H1 (cell line): ENCODE measurements around the gene ELL2. TPM values are rescaled to one million over a fixed set of nuclear protein-coding genes. Genes with fewer than 3 reads are reported as not detected.

Source experiments
- CTCF ChIA-PET: fragments of 300-600 bp; sonication (Branson Sonifier 250); formaldehyde crosslinking; loops from one replicate; lab custom pipeline; 2021; ENCODE audit not compliant: partially characterized antibody; lab: Charles Lee
- POLR2A ChIA-PET: fragments of 300-600 bp; sonication (Branson Sonifier 250); formaldehyde crosslinking; loops from one replicate; lab custom pipeline; 2021; ENCODE audit warnings: inconsistent platforms; ENCODE audit not compliant: partially characterized antibody; lab: Charles Lee
- DNase-seq, 2 experiments: peaks; one replicate each; pipeline versions ENCODE4 v3.0.0 to v3.0.0-alpha.2; 2010 to 2022; ENCODE audit warnings: low spot score in 2 of 2, low read depth in 1 of 2, mixed read lengths in 1 of 2
- FAIRE-seq: peaks from 2 replicates; lab custom pipeline; 2011; peaks lifted over from hg19 to GRCh38; lab: Jason Lieb, UNC
- H2AFZ ChIP-seq: 2 replicates; pipeline ENCODE4 v1.8.1; 2012; ENCODE audit warnings: low read length, inconsistent platforms
- H2AK5ac ChIP-seq: 2 replicates; pipeline ENCODE4 v1.6.1; 2013; ENCODE audit warnings: low read depth, low read length
- H2BK120ac ChIP-seq: replicated peaks from 2 replicates; pipeline ENCODE3; 2013; ENCODE audit warnings: low read depth, low read length, inconsistent platforms
- H2BK12ac ChIP-seq: 2 replicates; pipeline ENCODE4 v1.6.1; 2013; ENCODE audit warnings: low read depth, low read length
- H2BK15ac ChIP-seq: 2 replicates; pipeline ENCODE4 v1.6.1; 2013; ENCODE audit warnings: low read length
- H2BK20ac ChIP-seq: 2 replicates; pipeline ENCODE4 v1.6.1; 2013; ENCODE audit warnings: low read length
- H2BK5ac ChIP-seq: 2 replicates; pipeline ENCODE4 v1.6.1; 2013; ENCODE audit warnings: low read depth, low read length
- H3K14ac ChIP-seq: 2 replicates; pipeline ENCODE4 v1.6.1; 2013; ENCODE audit warnings: inconsistent platforms; ENCODE audit not compliant: insufficient read length
- H3K18ac ChIP-seq: 2 replicates; pipeline ENCODE4 v1.6.1; 2013; ENCODE audit warnings: low read length; ENCODE audit errors: extremely low read depth
- H3K23ac ChIP-seq: 2 replicates; pipeline ENCODE4 v1.6.1; 2013; ENCODE audit warnings: inconsistent platforms; ENCODE audit not compliant: insufficient read length
- H3K23me2 ChIP-seq: 2 replicates; pipeline ENCODE4 v1.6.1; 2013; ENCODE audit warnings: low read depth, low read length
- H3K27ac ChIP-seq: 2 replicates; pipeline ENCODE4 v1.6.1; 2011; ENCODE audit warnings: low read depth, low read length, inconsistent platforms
- H3K27me3 ChIP-seq, 4 experiments: replicated peaks in 1 of 4; 1 replicate in 1 of 4; 2 replicates in 3 of 4; pipeline versions ENCODE4 v1.6.1 to v1.8.1; 2011 to 2013; ENCODE audit warnings: low read length in 3 of 4, mild to moderate bottlenecking in 3 of 4, inconsistent platforms in 2 of 4, mixed read lengths in 2 of 4, moderate library complexity in 1 of 4; ENCODE audit not compliant: control insufficient read depth in 3 of 4, insufficient read depth in 3 of 4; ENCODE audit errors: extremely low read depth in 1 of 4
- H3K36me3 ChIP-seq, 4 experiments: 2 replicates each; pipeline versions ENCODE4 v1.6.1 to v1.8.1; 2011 to 2013; ENCODE audit warnings: mild to moderate bottlenecking in 4 of 4, low read length in 3 of 4, moderate library complexity in 2 of 4, control low read depth in 1 of 4, inconsistent platforms in 1 of 4; ENCODE audit not compliant: insufficient read depth in 4 of 4, control insufficient read depth in 2 of 4
- H3K4ac ChIP-seq: replicated peaks from 2 replicates; pipeline ENCODE3; 2013; ENCODE audit warnings: low read length, low read depth, mixed read lengths, inconsistent platforms; ENCODE audit not compliant: insufficient read length
- H3K4me1 ChIP-seq, 4 experiments: replicated peaks in 1 of 4; 1 replicate in 1 of 4; 2 replicates in 3 of 4; pipeline versions ENCODE4 v1.6.1 to v1.8.1; 2011 to 2013; ENCODE audit warnings: low read length in 3 of 4, inconsistent platforms in 2 of 4, mixed read lengths in 1 of 4; ENCODE audit not compliant: insufficient read depth in 4 of 4, control insufficient read depth in 3 of 4
- H3K4me2 ChIP-seq, 2 experiments: 2 replicates each; pipeline versions ENCODE4 v1.6.1 to v1.8.1; 2011 to 2013; ENCODE audit warnings: low read depth in 2 of 2, low read length in 2 of 2, control low read depth in 1 of 2, inconsistent platforms in 1 of 2, mild to moderate bottlenecking in 1 of 2; ENCODE audit not compliant: insufficient read depth in 1 of 2
- H3K4me3 ChIP-seq, 4 experiments: fragments of 200-600, 300-600 bp in 1 of 4; sonication (generic), shearing (Covaris generic), sonication (Bioruptor Twin) in 1 of 4; 2 replicates each; pipeline versions ENCODE4 v1.5.1 to v1.8.1; 2011 to 2016; ENCODE audit warnings: low read length in 4 of 4, low read depth in 3 of 4, control low read depth in 2 of 4, inconsistent platforms in 2 of 4, mild to moderate bottlenecking in 2 of 4, mixed read lengths in 1 of 4, moderate library complexity in 1 of 4; ENCODE audit not compliant: insufficient read depth in 2 of 4; ENCODE audit errors: extremely low read depth in 1 of 4
- H3K56ac ChIP-seq: replicated peaks from 2 replicates; pipeline ENCODE3; 2013; ENCODE audit warnings: low read depth, mild to moderate bottlenecking, mixed read lengths, low read length, inconsistent platforms; ENCODE audit not compliant: insufficient read length
- H3K79me1 ChIP-seq: 2 replicates; pipeline ENCODE4 v1.6.1; 2013; ENCODE audit warnings: low read depth, low read length, control low read depth
- H3K79me2 ChIP-seq, 2 experiments: 2 replicates each; pipeline versions ENCODE4 v1.6.1 to v1.8.1; 2012 to 2013; ENCODE audit warnings: low read length in 2 of 2, mild to moderate bottlenecking in 2 of 2, inconsistent platforms in 1 of 2; ENCODE audit not compliant: insufficient read depth in 2 of 2, control insufficient read depth in 1 of 2
- H3K9ac ChIP-seq, 4 experiments: replicated peaks in 1 of 4; 1 replicate in 1 of 4; 2 replicates in 3 of 4; pipeline versions ENCODE4 v1.6.1 to v1.8.1; 2011 to 2013; ENCODE audit warnings: low read depth in 3 of 4, low read length in 3 of 4, control low read depth in 2 of 4, mild to moderate bottlenecking in 2 of 4, moderate library complexity in 2 of 4, inconsistent platforms in 1 of 4; ENCODE audit errors: extremely low read depth in 1 of 4
- H3K9me3 ChIP-seq, 2 experiments: 2 replicates each; pipeline versions ENCODE4 v1.6.1 to v1.8.1; 2012 to 2013; ENCODE audit warnings: mild to moderate bottlenecking in 2 of 2, moderate library complexity in 2 of 2, control low read depth in 1 of 2, inconsistent platforms in 1 of 2, low read depth in 1 of 2, low read length in 1 of 2, mixed read lengths in 1 of 2; ENCODE audit not compliant: insufficient read depth in 2 of 2
- H4K20me1 ChIP-seq, 2 experiments: replicated peaks in 1 of 2; 2 replicates each; pipeline versions ENCODE3 to v1.8.1; 2011 to 2013; ENCODE audit warnings: inconsistent platforms in 2 of 2, low read length in 2 of 2, mild to moderate bottlenecking in 1 of 2; ENCODE audit not compliant: insufficient read depth in 2 of 2, control insufficient read depth in 1 of 2
- H4K5ac ChIP-seq: 2 replicates; pipeline ENCODE4 v1.6.1; 2013; ENCODE audit warnings: low read length, low read depth, mixed read lengths, inconsistent platforms; ENCODE audit not compliant: insufficient read length
- H4K8ac ChIP-seq: 2 replicates; pipeline ENCODE4 v1.8.0; 2013; ENCODE audit warnings: mild to moderate bottlenecking, moderate library complexity, low read length, inconsistent platforms; ENCODE audit not compliant: insufficient read depth; ENCODE audit errors: extremely low read depth
- H4K91ac ChIP-seq: replicated peaks from 2 replicates; pipeline ENCODE3; 2013; ENCODE audit warnings: low read length, mixed read lengths, inconsistent platforms; ENCODE audit not compliant: insufficient read length
- CREB1 ChIP-seq: IDR thresholded peaks from 2 replicates; pipeline ENCODE4 v1.6.1; 2012; ENCODE audit warnings: inconsistent platforms
- FOSL1 ChIP-seq: IDR thresholded peaks from 2 replicates; pipeline ENCODE4 v1.6.1; 2011; ENCODE audit warnings: mild to moderate bottlenecking, low read depth, low read length, moderate library complexity; ENCODE audit not compliant: insufficient read depth
- HDAC2 ChIP-seq, 2 experiments: fragments of 300-600 bp in 1 of 2; sonication (generic) in 1 of 2; IDR thresholded peaks; 2 replicates each; pipeline ENCODE4 v1.6.1; 2011 to 2012; ENCODE audit warnings: low read depth in 2 of 2, low read length in 2 of 2, mild to moderate bottlenecking in 2 of 2, moderate library complexity in 2 of 2, borderline replicate concordance in 1 of 2, inconsistent platforms in 1 of 2
- TAF7 ChIP-seq: optimal IDR thresholded peaks from 2 replicates; pipeline ENCODE3; 2011; ENCODE audit warnings: low read depth, mild to moderate bottlenecking, inconsistent platforms, low read length, moderate library complexity, borderline replicate concordance
- TCF12 ChIP-seq: IDR thresholded peaks from 2 replicates; pipeline ENCODE4 v1.6.1; 2011; ENCODE audit warnings: low read depth, mild to moderate bottlenecking, low read length
- ZNF274 ChIP-seq: IDR thresholded peaks from 2 replicates; pipeline ENCODE4 v1.7.0; 2012; ENCODE audit warnings: low read length, borderline replicate concordance; ENCODE audit errors: extremely low read depth
- polyA plus RNA-seq, 7 experiments: library from polyadenylated mRNA; depleted of rRNA in 3 of 7; stranded (reverse) in 5 of 7; unstranded in 2 of 7; fragments of >200 nt in 5 of 7; fragments of 200-250 nt in 2 of 7; gene quantifications; 1 replicate in 5 of 7; 2 replicates in 1 of 7; 4 replicates in 1 of 7; pipeline versions ENCODE4 v1.2.1 to v1.2.3, GENCODE V29; 2011 to 2013; ENCODE audit warnings: missing spikeins in 2 of 7, mixed read lengths in 2 of 7
- total RNA-seq: library from RNA; stranded (reverse); fragmentation: NEBNext Ultra II Directional; extraction: Animal tissue kit (Norgen Biotek cat#: 25700); gene quantifications from 2 replicates; pipeline ENCODE4 v1.2.1, GENCODE V29; 2021
- TF ChIP-seq, protein P1 (sequence below): IDR thresholded peaks from 2 replicates; pipeline ENCODE4 v1.6.1; 2011; ENCODE audit warnings: low read depth, mild to moderate bottlenecking, low read length; ENCODE audit not compliant: insufficient read depth
- TF ChIP-seq, protein P2 (sequence below): IDR thresholded peaks from 2 replicates; pipeline ENCODE4 v1.6.1; 2011; ENCODE audit warnings: low read length, improper control_type of control experiment

ELL2 gene
- total and polyA plus RNA-seq, 2 of the 8 experiments (the other 6 are each of a cell fraction or from before 2014, with no cell fraction given) = 6.3 to 29.4 TPM

DNA sequence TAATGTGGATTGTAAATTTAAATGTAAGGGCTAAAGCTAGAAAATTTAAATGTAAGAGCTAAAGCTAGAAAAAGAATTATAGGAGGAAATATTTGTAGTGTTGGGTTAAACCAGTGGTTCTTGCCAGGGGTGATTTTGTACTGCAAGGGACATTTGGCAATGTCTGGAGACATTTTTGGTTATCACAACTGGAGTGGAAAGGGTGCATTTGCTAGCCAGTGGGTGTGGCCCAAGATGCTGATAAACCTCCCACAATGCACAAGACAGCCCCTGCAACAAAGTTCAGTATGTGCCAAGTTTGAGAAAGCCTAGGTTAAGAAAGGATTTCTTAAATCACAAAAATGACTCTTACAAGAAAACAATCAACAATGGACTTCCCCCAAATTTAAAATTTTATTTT is 31.6 kb upstream of the ELL2 start:
- H3K36me3 ChIP-seq = no peaks in the 10 kb centered on the region
- H3K9me3 ChIP-seq = no peaks in the 10 kb centered on the region
- H2BK5ac ChIP-seq = no peak overlapping the region
- H3K9ac ChIP-seq = no peak overlapping the region; a peak in 1 of 7 replicates
- H3K27ac ChIP-seq = no peak overlapping the region
- H3K4me3 ChIP-seq = no peak overlapping the region
- H3K14ac ChIP-seq = no peak overlapping the region
- H3K18ac ChIP-seq = no peak overlapping the region
- H3K4ac ChIP-seq = no peak overlapping the region
- H3K56ac ChIP-seq = no peak overlapping the region
- H3K4me2 ChIP-seq = no peak overlapping the region
- CTCF ChIA-PET = no interaction called here
- H2AK5ac ChIP-seq = no peak overlapping the region
- H2BK120ac ChIP-seq = no peak overlapping the region
- no peak overlapping the region for H2BK15ac ChIP-seq
- DNase-seq = no peak
- no peak overlapping the region for H4K91ac ChIP-seq
- no peak overlapping the region for H4K8ac ChIP-seq
- H3K4me1 ChIP-seq = no peaks in the 10 kb centered on the region
- POLR2A ChIA-PET = no interaction called here
- H2BK12ac ChIP-seq = no peak overlapping the region
- no peak overlapping the region for H3K23ac ChIP-seq
- H2BK20ac ChIP-seq = no peak overlapping the region
- FAIRE-seq = no peak
- no peaks in the 10 kb centered on the region for H3K79me1 ChIP-seq
- H2AFZ ChIP-seq = no peak overlapping the region
- H3K79me2 ChIP-seq = no peaks in the 10 kb centered on the region
- no peaks in the 10 kb centered on the region for H3K27me3 ChIP-seq
- H4K5ac ChIP-seq = no peak overlapping the region
- no peaks in the 10 kb centered on the region for H4K20me1 ChIP-seq
- no peaks in the 10 kb centered on the region for H3K23me2 ChIP-seq
- TF ChIP-seq, protein P1, sequence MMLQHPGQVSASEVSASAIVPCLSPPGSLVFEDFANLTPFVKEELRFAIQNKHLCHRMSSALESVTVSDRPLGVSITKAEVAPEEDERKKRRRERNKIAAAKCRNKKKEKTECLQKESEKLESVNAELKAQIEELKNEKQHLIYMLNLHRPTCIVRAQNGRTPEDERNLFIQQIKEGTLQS = no peak
- TF ChIP-seq, protein P2, sequence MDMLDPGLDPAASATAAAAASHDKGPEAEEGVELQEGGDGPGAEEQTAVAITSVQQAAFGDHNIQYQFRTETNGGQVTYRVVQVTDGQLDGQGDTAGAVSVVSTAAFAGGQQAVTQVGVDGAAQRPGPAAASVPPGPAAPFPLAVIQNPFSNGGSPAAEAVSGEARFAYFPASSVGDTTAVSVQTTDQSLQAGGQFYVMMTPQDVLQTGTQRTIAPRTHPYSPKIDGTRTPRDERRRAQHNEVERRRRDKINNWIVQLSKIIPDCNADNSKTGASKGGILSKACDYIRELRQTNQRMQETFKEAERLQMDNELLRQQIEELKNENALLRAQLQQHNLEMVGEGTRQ = no peak
- TF ChIP-seq FOSL1 = no peak
- TF ChIP-seq HDAC2 (IDR thresholded peaks at IDR 0.05; ENCODE audit: borderline replicate concordance in 1 of 2, low read depth in 2 of 2, low read length in 2 of 2) = no peak
- no peak for TF ChIP-seq TAF7
- TF ChIP-seq TCF12 = no peak
- no peak for TF ChIP-seq ZNF274
- TF ChIP-seq CREB1 = no peak
